T-helper 17 cell (primary cell): ENCODE data around the gene RAB32. TPM values are rescaled to one million over a fixed set of nuclear protein-coding genes. Genes with fewer than 3 reads are reported as not detected.
"Not testable (repeated sequence)": the region's sequence is repeated elsewhere in the genome, so short reads cannot be mapped to it uniquely, and the experiment has no call there.

ENCODE experiments used
- ATAC-seq: fragments of 150-1000 bp; cut with Tn5 transposase; 2 replicates; pipeline ENCODE4 v1.10.0; 2021; ENCODE audit warnings: mild to moderate bottlenecking, moderate library complexity
- DNase-seq, 3 donors: peaks; one replicate each; pipeline versions ENCODE4 v3.0.0 to v3.0.0-alpha.2; 2020 to 2021
- H3K9me3 ChIP-seq: one replicate; pipeline ENCODE4 v1.7.0; 2013; ENCODE audit warnings: low read length, mild to moderate bottlenecking; ENCODE audit not compliant: control insufficient read depth, poor library complexity, severe bottlenecking
- H3K27ac Mint-ChIP-seq: one replicate; pipeline ENCODE4 v1.8.0; 2022; ENCODE audit warnings: mild to moderate bottlenecking, moderate library complexity, mixed read lengths
- H3K27me3 Mint-ChIP-seq: one replicate; pipeline ENCODE4 v1.8.0; 2022; ENCODE audit warnings: mixed read lengths
- H3K36me3 Mint-ChIP-seq: one replicate; pipeline ENCODE4 v1.8.0; 2022; ENCODE audit warnings: low read depth, mixed read lengths
- H3K4me1 Mint-ChIP-seq: one replicate; pipeline ENCODE4 v1.8.0; 2022; ENCODE audit warnings: mild to moderate bottlenecking, mixed read lengths
- H3K4me3 Mint-ChIP-seq: one replicate; pipeline ENCODE4 v1.8.0; 2022; ENCODE audit warnings: mild to moderate bottlenecking, moderate library complexity, mixed read lengths
- total RNA-seq, 4 donors: library from RNA in 2 of 4; stranded (reverse) in 2 of 4; gene quantifications; one replicate each; pipeline ENCODE4 v1.2.3 and lab custom pipeline; 2022 to 2026

The RAB32 gene
- total RNA-seq, 2 donors from 2014 or later: 2.1 to 22.5 TPM

DNA sequence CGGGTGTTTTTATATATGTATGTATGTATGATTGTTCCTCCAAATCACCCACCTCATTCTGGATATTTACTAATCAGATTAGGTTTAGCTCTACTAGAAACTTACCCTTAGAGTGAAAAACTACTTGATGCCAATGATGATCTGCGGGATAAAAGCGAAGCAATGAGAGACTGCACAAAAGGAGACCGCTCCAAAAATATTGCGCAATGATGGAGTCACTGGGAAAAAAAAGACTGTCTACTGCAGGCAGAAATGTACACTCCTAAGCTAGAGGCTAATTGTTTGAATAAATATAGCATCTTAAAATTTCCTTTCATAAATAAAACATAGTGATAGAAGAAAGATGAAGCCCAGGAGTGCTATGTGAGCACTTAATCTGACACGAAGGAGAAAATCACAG lies 7.3 kb downstream of the RAB32 start:
- no peak overlapping the region for H3K27ac Mint-ChIP-seq
- no peak overlapping the region for H3K4me3 Mint-ChIP-seq
- H3K9me3 ChIP-seq: no peaks in the 10 kb centered on the region
- no peaks in the 10 kb centered on the region for H3K36me3 Mint-ChIP-seq
- DNase-seq (no peak), ATAC-seq (no peak)
- H3K4me1 Mint-ChIP-seq: no peaks in the 10 kb centered on the region
- H3K27me3 Mint-ChIP-seq: peaks cover 23% of the 10 kb centered on the region

DNA sequence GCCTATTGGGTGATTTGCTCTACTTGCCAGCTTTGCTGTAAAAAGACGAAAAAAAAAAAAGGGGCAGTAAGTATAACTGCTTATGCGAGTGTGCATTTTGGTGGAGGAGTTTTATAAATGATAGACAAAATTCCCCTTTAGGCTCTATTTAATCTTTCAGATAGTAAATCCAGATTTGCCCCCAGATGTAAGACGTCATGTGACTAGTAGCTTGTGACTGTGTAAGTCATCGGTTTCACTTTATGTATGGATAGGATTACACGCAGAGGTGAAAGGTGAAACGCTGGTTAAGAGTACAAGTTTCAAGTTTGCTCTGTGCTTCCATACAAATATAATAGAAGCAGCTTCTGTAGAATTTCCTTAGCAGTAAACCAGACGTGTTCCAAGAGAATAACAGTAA lies 7.9 kb downstream of the RAB32 start:
- Mint-ChIP-seq H3K36me3 (no peaks in the 10 kb centered on the region), H3K4me3 (no peak overlapping the region), H3K4me1 (no peaks in the 10 kb centered on the region), H3K27me3 (peaks cover 23% of the 10 kb centered on the region), H3K27ac (no peak overlapping the region)
- DNase-seq (no peak), ATAC-seq (no peak)
- no peaks in the 10 kb centered on the region for H3K9me3 ChIP-seq

DNA sequence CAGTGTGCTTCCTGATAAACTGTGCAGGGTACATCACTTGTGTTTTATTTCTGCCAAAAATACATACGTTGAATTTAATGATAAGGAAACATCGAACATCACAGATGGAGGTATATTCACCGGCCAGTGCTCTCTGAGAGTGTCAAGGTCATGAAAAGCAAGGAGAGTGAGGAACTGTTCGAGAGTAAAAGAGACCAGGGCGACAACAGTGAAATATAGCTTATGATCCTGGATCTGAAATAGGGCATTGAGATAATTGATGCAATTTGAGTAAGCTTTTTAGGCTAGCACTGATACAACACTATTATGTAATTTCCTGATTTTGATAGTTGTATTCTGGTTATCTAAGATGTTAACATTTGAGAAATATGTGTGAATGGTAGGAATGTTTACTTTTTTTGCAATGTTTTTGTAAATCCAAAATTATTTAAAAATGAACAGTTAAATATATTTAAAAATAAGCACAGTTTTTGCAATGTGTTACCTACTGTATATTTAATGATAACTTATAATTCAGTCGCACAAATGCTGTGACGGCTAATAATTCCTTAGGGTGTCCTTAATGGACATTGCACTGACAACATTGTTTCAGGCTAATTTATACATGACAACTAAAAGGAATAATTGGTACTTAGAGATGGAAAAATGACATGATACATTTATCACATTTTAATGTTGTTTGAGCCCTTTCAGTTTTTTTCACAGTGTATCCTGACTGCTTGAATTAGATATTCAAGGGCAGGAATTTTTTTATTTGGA lies 9.9 kb downstream of the RAB32 start:
- peaks cover 23% of the 10 kb centered on the region for H3K27me3 Mint-ChIP-seq
- ATAC-seq: no peak
- no peaks in the 10 kb centered on the region for H3K9me3 ChIP-seq
- H3K36me3 Mint-ChIP-seq: no peaks in the 10 kb centered on the region
- no peak overlapping the region for H3K27ac Mint-ChIP-seq
- no peak overlapping the region for H3K4me3 Mint-ChIP-seq
- no peak for DNase-seq
- no peaks in the 10 kb centered on the region for H3K4me1 Mint-ChIP-seq

DNA sequence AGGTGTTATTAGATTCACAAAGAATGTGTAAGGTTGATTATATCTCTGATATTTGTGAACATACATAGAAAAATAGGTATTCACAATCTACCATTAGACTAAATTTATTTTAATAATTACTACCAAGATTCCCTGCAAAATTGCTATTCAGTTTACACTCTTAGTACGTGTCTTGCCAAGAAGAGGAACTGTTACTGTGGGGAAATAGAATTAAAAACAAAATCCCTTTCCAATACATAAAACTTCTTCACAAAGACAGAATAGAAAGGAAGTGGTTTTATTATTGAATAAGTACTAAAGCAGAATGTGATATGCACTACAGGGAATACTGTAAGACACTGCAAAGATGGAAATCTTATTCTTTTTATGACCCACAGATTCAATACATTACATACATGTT lies 17.0 kb downstream of the RAB32 start:
- Mint-ChIP-seq H3K36me3 (no peaks in the 10 kb centered on the region), H3K27me3 (peaks cover 5% of the 10 kb centered on the region), H3K4me3 (no peak overlapping the region)

DNA sequence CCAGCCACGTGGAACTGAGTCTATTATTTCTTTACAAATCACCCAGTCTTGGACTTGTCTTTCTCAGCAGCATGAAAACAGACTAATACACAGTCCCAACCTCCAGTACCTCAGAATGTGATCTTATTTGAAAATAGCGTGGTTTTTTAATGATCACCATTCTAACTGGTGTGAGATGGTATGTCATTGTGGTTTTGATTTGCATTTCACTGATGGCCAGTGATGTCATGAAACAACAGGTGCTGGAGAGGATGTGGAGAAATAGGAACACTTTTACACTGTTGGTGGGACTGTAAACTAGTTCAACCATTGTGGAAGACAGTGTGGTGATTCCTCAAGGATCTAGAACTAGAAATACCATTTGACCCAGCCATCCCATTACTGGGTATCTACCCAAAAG lies 23.0 kb downstream of the RAB32 start:
- H3K9me3 ChIP-seq, DNase-seq, ATAC-seq, H3K4me1 Mint-ChIP-seq, H3K36me3 Mint-ChIP-seq, H3K27me3 Mint-ChIP-seq, H3K27ac Mint-ChIP-seq, H3K4me3 Mint-ChIP-seq: not testable (repeated sequence)

More for the DNA sequence above, 17.0 kb downstream of the RAB32 start:
- H3K9me3 ChIP-seq: no peaks in the 10 kb centered on the region
- DNase-seq (no peak), ATAC-seq (no peak)
- H3K27ac Mint-ChIP-seq: no peak overlapping the region
- no peaks in the 10 kb centered on the region for H3K4me1 Mint-ChIP-seq

DNA sequence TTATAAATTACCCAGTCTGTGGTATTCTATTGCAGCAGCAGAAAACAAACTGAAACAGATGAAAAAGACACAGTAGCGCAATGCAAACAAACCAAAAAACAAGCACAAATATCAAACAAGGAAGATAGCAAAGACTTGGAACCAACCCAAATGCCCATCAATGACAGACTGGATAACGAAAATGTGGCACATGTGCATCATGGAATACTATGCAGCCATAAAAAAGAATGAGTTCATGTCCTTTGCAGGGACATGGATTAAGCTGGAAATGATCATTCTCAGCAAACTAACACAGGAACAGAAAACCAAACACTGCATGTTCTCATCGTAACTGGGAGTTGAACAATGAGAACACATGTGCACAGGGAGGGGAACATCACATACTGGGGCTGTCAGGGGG lies 25.0 kb downstream of the RAB32 start:
- H3K9me3 ChIP-seq, H3K27me3 Mint-ChIP-seq, H3K4me1 Mint-ChIP-seq, ATAC-seq, H3K27ac Mint-ChIP-seq, DNase-seq, H3K4me3 Mint-ChIP-seq, H3K36me3 Mint-ChIP-seq: not testable (repeated sequence)

DNA sequence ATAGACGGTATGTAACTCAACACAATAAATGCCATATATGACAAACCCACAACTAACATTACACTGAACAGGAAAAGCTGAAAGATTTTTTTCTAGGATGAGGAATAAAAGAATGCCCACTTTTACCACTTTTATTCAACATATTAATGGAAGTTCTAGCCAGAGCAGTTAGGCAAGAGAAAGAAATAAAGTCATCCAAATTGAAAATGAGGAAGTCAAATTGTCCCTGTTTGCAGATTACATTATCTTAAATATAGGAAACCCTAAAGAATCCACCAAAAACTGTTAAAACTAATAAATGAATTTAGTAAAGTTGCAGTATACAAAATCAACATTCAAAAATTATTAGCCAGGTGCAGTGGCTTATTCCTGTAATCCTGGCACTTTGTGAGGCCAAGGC lies 30.6 kb downstream of the RAB32 start:
- Mint-ChIP-seq H3K27me3 (no peaks in the 10 kb centered on the region), H3K36me3 (no peaks in the 10 kb centered on the region), H3K27ac (no peak overlapping the region), H3K4me1 (no peaks in the 10 kb centered on the region), H3K4me3 (no peak overlapping the region)
- DNase-seq (no peak), ATAC-seq (no peak)
- H3K9me3 ChIP-seq: no peaks in the 10 kb centered on the region

DNA sequence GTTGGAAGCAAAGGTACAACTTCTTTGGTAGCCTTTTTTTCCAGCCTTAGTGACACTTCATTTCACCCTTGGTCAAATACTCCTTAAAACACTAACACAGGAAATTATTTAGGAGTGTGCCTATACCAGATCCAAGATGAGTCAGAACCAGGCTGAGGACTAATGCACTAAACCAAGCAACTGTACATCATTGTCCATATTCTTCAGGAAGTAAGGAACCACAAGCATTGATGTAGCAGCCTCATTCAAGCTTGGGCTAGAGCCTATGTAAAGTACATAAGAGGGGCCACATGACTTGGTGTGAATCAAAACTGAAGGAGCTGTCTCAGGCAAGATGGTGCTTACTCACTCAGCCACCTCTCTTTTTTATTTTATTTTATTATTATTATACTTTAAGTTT lies 34.4 kb downstream of the RAB32 start:
- DNase-seq (no peak), ATAC-seq (no peak)
- H3K9me3 ChIP-seq: no peaks in the 10 kb centered on the region
- Mint-ChIP-seq H3K27me3 (no peaks in the 10 kb centered on the region), H3K36me3 (no peaks in the 10 kb centered on the region), H3K4me3 (no peak overlapping the region), H3K27ac (no peak overlapping the region), H3K4me1 (no peaks in the 10 kb centered on the region)

DNA sequence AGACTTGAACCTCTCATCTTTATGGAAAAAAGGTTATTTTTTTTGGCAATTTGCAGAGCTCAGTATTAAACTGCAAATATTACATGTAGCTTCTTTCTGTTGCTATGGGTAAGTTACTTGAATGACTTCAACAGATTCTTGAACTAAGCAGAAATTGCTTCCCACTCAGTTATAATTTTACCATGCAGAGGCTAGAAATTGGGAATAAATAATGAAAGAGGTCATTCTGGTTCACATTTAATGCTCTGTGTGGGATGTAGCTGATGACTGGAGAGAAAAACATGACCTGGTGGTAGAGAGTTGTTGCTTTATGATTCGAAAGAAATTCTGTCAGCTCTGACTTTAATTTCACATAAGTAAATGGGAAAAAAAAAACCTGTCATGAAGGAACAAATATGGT lies 38.3 kb downstream of the RAB32 start:
- ATAC-seq: no peak
- no peaks in the 10 kb centered on the region for H3K9me3 ChIP-seq
- no peak overlapping the region for H3K4me3 Mint-ChIP-seq
- H3K27me3 Mint-ChIP-seq: no peaks in the 10 kb centered on the region
- H3K27ac Mint-ChIP-seq: no peak overlapping the region
- DNase-seq: no peak
- H3K4me1 Mint-ChIP-seq: no peaks in the 10 kb centered on the region
- H3K36me3 Mint-ChIP-seq: no peaks in the 10 kb centered on the region

DNA sequence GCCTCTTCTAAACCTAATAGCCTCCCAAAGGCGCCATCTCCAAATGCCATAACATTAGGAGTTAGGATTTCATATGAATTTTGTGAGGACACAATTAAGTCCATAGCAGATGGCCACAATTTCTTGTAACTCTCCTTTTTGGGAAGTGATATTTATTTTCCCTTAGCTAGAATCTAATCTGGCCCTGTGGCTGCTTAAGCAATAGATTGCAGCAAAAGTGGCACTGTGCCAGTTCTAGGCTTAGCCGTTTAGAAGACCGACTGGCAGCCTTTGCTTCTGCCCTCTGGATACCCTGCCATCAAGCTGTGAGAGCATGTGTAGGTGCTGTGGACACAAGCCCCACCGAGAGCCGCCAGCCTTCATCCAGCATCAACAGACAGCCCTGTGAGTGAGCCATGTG lies 39.2 kb downstream of the RAB32 start:
- no peaks in the 10 kb centered on the region for H3K27me3 Mint-ChIP-seq
- ATAC-seq (no peak), DNase-seq (no peak)
- no peaks in the 10 kb centered on the region for H3K4me1 Mint-ChIP-seq
- H3K9me3 ChIP-seq: no peaks in the 10 kb centered on the region
- no peaks in the 10 kb centered on the region for H3K36me3 Mint-ChIP-seq
- H3K27ac Mint-ChIP-seq: no peak overlapping the region
- no peak overlapping the region for H3K4me3 Mint-ChIP-seq

DNA sequence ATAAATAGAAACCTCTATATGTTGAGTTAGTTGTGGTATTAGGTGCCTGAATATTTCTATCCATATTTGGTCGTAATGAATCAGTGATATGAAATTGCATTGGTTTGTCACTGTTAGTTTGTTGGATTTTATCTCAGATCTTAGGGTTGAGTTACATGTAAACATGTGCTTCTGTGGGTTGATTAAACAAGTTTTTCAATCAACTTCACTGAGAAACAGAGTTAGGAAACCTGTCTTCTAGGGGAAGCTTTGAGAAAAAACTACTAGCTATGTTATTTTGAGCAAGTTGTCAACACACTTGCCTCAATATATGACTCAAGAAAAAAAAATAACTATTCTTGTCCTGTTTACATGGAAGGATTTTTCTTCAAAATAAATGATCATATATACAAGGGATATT lies 40.3 kb downstream of the RAB32 start:
- Mint-ChIP-seq H3K27ac (no peak overlapping the region), H3K36me3 (no peaks in the 10 kb centered on the region), H3K4me3 (no peak overlapping the region), H3K27me3 (no peaks in the 10 kb centered on the region), H3K4me1 (no peaks in the 10 kb centered on the region)
- ATAC-seq: no peak
- DNase-seq: no peak
- H3K9me3 ChIP-seq: no peaks in the 10 kb centered on the region

DNA sequence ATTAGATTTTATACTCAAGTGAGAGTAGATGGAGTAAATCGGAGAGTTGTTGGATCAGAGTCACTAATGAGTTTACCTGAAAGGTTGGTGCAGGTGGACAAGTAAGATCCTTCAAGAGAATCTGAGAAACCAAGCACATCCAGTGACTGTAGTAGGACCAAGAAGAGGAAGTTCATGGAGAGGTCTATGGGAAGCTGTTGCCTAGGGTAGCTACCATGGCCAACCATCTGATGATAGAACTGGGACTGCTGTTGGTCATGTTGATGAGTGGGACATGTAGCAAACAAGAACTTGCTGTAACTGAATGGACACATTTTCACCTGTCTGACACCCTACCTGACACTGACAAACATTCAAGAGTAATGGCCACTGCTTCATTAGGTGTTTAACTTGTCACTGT lies 43.8 kb downstream of the RAB32 start:
- Mint-ChIP-seq H3K4me1 (no peaks in the 10 kb centered on the region), H3K36me3 (no peaks in the 10 kb centered on the region), H3K27ac (no peak overlapping the region), H3K27me3 (no peaks in the 10 kb centered on the region), H3K4me3 (no peak overlapping the region)
- DNase-seq: no peak
- H3K9me3 ChIP-seq: no peaks in the 10 kb centered on the region
- no peak for ATAC-seq

DNA sequence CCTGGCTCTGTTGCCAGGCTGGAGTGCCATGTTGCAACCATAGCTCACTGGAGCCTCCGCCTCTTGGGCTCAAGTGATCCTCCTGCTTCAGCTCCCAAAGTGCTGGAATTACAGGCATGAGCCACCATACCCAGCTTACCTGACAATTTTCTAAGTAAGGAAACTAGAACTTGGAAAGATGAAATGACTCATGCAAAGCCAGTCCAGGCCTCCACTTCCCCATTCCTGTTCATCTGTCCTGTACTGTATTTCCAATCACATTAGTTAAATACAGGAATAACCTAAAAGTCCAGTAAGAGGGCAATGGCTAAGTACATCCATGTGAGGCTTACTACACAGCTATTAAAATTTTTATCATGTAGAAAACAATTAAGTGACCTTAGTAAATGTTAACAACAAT lies 46.9 kb downstream of the RAB32 start:
- no peak overlapping the region for H3K4me3 Mint-ChIP-seq
- no peaks in the 10 kb centered on the region for H3K9me3 ChIP-seq
- no peaks in the 10 kb centered on the region for H3K27me3 Mint-ChIP-seq
- no peak for ATAC-seq
- H3K27ac Mint-ChIP-seq: no peak overlapping the region
- no peaks in the 10 kb centered on the region for H3K36me3 Mint-ChIP-seq
- no peaks in the 10 kb centered on the region for H3K4me1 Mint-ChIP-seq
- no peak for DNase-seq

DNA sequence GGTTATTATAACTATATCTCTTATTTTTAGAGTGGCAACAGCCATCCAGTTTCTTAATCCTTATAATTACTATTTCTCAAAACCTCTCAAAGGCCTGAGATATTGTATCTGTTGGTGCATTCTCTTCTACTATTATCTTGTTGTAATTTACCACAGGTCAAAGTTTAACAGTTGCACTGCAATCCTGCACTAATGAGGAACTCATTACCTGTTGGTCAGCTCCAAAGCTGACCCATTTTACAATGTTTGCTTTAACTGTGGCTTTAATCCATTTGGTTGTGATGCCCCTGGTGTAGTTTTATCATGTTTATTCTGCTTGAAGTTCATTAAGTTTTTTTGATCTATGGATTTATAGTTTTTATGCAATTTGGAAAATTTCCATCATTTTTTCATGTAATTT lies 48.8 kb downstream of the RAB32 start:
- Mint-ChIP-seq H3K4me1 (no peaks in the 10 kb centered on the region), H3K36me3 (no peaks in the 10 kb centered on the region), H3K27me3 (no peaks in the 10 kb centered on the region), H3K27ac (no peak overlapping the region), H3K4me3 (no peak overlapping the region)
- ATAC-seq (no peak), DNase-seq (no peak)
- no peaks in the 10 kb centered on the region for H3K9me3 ChIP-seq
